GM18858 (cell line): ENCODE results near the gene PPL.

Experiments used
- ATAC-seq: cut with Tn5 transposase; IDR thresholded peaks from one replicate; pipeline ENCODE4 v1.9.1; 2021; ENCODE audit not compliant: unreplicated experiment

PPL gene

GRCh38 chr16:4868535-4868934 is 68.4 kb downstream of the PPL start:
- ATAC-seq, result no peak

DNA sequence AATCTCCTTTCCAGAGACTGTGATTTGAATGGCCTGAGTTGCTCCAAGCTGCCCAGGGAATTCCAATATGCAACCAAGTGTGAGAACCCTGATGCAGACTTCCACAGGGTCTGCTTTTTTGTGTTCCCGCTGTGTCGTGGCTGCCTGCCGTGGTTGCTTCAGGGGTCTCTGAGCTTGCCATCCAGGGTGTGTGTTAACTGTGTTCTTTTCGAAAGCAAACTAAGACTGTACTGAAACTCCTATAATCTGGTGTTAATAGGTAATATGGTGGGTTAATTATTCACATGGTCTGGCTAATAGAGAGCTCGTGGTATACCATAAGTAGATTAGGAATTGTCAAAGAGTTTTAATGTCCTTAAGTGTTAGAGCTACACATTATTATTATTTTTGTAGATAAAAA is 68.9 kb downstream of the PPL start:
- ATAC-seq, result no peak

- no peak for ATAC-seq
Observed at GRCh38 chr16:4866586-4866985, 70.4 kb downstream of the PPL start.

- ATAC-seq, result no peak
Observed at GRCh38 chr16:4865231-4865860, 71.6 kb downstream of the PPL start.

DNA sequence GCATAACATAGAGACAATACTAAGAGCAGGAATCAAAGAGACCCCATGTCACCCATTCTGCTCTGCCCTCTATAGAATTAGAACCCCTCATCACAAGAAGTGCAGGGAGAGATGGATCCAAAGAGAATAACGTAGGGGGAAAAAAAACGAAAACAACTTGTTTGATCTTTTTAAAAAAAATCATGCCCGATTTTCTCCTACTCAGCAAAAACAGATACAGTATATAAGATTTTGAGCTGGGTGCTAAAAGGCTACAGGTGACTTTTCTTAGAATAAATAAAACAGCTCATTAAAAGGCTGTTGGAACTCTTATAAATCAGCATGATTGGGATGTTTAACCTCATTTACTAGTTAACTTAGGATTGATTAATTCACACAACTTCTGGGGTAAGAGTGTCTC is 72.2 kb downstream of the PPL start:
- no peak for ATAC-seq

- ATAC-seq, result no peak
Observed at GRCh38 chr16:4862639-4863038, 74.3 kb downstream of the PPL start.

DNA sequence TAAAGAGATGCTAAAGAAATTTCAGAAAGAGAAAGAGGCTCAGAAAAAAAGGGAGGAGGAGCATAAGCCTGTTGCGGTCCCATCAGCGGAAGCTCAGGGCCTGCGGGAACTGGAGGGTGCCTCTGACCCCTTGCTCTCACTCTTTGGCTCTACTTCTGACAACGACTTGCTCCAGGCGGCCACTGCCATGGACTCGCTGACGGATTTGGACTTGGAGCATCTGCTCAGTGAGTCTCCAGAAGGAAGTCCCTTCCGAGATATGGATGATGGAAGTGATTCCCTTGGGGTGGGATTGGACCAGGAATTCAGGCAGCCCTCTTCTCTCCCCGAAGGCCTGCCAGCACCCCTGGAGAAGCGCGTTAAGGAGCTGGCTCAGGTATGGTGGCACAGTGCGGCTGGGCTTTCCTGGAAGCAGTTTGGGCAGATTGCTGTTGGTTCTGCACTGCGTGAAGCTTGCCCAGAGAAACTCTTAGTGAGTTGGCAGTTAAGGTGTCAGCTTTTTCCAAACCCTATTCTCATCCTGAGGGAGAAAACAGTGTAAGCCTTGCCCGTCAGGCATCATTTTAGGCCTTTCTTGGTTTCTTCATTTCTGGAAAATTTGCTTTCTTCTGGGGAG is 76.1 kb downstream of the PPL start:
- ATAC-seq, result no peak

- no peak for ATAC-seq
Observed at GRCh38 chr16:4859900-4860255, 77.1 kb downstream of the PPL start.

- no peak for ATAC-seq
Observed at GRCh38 chr16:4859190-4859899, 77.6 kb downstream of the PPL start.

GRCh38 chr16:4855804-4856203 is 81.1 kb downstream of the PPL start:
- ATAC-seq, result no peak

DNA sequence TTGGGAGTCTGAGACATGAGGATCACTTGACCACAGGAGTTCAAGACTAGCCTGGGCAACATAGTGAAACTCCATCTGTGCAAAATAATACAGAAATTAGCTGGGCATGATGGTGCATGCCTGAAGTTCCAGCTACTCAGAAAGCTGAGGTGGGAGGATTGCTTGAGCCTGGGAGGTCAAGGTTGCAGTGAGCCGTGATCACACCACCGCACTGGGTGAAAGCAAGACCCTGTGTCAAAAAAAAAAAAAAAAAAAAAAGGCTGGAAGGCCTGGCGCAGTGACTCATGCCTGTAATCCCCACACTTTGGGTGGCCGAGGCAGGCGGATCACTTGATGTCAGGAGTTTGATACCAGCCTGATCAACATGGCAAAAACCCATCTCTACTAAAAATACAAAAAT is 81.6 kb downstream of the PPL start:
- ATAC-seq, result no peak

DNA sequence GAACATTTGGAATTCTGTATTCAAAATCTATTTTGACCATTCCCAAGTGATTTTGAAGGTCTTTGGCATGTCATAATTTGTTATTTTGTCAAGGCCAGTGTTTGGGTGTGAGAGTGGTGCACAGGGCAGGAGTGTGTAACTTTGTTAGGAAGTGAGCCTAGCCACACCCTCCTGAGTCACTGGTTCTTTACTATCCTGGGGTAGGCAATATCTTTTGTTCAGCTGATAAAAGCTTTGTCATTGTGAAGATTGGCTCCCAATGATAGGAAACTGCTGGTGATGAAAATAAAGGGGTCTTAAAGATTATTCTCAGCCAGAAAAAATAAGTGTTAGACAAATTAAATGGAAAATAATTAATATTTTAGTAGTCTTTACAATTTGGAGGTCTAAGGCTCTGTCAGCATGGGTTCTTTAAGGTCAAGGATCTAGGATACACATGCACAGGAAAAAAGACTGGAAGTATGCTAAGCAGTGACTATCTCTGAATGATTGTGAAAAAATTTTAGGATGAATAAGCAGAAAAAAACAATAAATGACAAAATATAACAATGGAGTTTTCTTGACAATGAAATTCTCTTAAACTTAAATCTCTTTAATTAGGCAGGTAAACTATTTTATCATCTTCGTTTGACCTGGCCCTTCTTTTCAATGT is 84.6 kb downstream of the PPL start:
- no peak for ATAC-seq

GRCh38 chr16:4850211-4850610 is 86.7 kb downstream of the PPL start:
- no peak for ATAC-seq

GRCh38 chr16:4847774-4848587 is 89.0 kb downstream of the PPL start:
- peak; percentile 5 for ATAC-seq

DNA sequence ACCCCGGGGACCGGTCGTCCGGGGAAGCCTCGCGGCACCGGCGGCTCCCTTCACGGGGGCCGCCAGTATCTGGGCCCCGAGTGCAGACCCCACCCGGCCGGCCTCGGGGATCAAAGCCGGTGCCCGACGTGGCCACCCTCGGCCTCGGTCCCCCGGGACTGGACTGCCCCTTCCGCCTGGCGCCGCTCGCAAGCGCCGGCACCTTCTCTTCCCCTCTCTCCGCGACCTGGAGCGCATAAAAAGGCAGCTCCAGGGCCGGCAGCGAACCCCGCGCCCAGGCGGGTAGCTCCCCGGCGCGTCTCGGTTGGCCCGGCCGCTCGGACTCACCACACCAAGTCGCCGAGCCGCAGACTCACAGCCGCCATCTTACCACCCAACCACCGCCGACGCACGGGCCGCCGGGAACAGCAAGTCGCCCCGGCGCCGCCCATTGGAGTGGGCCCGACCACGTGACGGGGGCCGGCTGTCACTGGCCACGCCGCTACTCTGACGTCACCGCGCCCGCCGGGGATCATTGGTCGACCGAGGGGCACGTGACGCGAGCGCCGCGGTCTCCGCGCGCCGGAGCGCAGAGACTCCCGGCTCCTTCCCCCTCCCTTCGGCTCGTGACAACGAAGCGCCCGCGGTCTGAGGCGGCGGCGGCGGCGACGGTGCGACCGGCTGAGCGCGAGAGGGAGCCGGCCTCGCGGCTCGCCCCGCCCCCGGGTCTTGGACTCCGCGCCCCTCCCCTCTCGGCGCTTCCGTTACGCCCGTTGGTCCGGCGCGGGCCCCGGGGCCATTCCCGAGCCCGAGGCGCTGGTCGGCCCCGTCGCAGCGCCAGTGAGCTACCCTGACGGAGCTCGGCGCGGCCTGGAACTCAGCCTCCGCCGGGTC is 89.8 kb downstream of the PPL start, which contains the start of the genes GLYR1 and UBN1:
TSS of gene GLYR1 (minus strand) at position 388 of the 873 bp plus-strand sequence. CDS start at position 365, 23 bp downstream.
TSS of gene UBN1 (plus strand) at position 581 of the 873 bp plus-strand sequence. CDS start 5,437 bp downstream, outside the sequence.
- peak; percentile 72 for ATAC-seq

GRCh38 chr16:4846503-4846900 is 90.4 kb downstream of the PPL start:
- peak; percentile 16 for ATAC-seq

- no peak for ATAC-seq
Observed at GRCh38 chr16:4840984-4841383, 96.0 kb downstream of the PPL start.

DNA sequence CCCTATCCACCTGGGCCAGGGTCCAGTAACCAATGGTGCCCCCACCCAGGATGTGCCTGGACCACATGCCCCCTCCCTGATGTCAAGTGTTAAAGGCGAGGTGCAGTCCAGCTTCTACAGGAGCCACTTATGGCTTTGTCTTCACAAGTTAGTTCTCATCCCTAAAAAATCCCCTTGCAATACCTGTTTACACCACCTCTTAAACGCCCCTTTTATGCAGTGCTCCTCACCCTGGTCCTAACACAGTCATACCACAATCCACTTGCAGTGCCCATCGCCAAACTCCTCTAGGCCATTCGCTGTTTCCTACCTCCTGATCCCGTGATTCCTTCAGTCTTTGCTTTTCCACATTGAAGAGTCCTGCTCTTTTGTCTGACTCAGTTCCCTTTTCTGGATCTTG is 97.0 kb downstream of the PPL start:
- ATAC-seq, result no peak

DNA sequence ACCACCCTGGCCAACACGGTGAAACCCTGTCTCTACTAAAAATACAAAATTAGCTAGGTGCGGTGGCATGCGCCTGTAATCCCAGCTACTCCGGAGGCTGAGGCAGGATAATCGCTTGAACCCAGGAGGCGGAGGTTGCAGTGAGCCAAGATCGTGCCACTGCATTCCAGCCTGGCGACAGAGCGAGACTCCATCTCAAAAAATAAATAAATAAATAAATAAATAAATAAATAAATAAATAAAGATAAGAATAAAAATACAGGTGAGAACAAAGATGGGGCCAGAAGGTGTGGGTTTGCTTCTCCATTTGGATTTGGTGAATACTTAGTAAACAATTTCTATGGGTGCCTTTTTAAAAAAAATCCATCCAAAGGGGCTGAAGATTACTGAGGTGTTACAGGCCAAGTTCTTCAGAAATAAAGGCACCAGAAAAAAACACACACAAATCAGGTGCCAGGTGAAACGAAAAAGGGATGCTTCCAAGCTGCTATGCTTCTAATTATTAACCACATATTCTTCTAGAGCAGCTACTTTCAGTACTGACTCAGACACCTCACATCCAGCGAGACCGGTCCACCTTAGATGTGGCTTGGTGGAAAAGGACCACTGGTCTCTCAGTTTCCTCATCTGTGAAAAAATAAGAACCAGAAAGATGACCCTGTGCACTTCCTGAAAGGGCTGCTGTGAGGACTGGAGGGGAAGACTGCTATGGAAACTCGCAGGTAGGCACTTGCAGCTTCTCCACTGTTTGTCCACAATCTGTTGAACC is 99.0 kb downstream of the PPL start:
- no peak for ATAC-seq
